Neural progenitor cell (in vitro differentiated cells): Measurements from ENCODE around the gene ACLY. TPM values are rescaled to one million over a fixed set of nuclear protein-coding genes. Genes with fewer than 3 reads are reported as not detected.
"Not testable (repeated sequence)": the region's sequence is repeated elsewhere in the genome, so short reads cannot be mapped to it uniquely, and the experiment has no call there.

Experiments
- DNase-seq: peaks from one replicate; pipeline ENCODE4 v3.0.0-alpha.2; 2016; ENCODE audit warnings: low spot score
- H2AFZ ChIP-seq: fragments of 200-600 bp; sonication (generic); replicated peaks from 2 replicates; pipeline ENCODE4 v1.6.1; 2016; ENCODE audit warnings: antibody characterized with exemption
- H3F3A ChIP-seq: fragments of 200-600 bp; sonication (generic); 2 replicates; pipeline ENCODE4 v1.6.1; 2016; ENCODE audit warnings: antibody characterized with exemption, low read depth
- H3K27ac ChIP-seq: fragments of 200-600 bp; sonication (generic); 2 replicates; pipeline ENCODE4 v1.5.1; 2016; ENCODE audit warnings: mild to moderate bottlenecking
- H3K27me3 ChIP-seq: fragments of 200-600 bp; sonication (generic); 2 replicates; pipeline ENCODE4 v1.6.1; 2016; ENCODE audit warnings: mild to moderate bottlenecking, moderate library complexity
- H3K36me3 ChIP-seq: fragments of 200-600 bp; sonication (generic); 2 replicates; pipeline ENCODE4 v1.5.1; 2016
- H3K4me1 ChIP-seq: fragments of 200-600 bp; sonication (generic); 2 replicates; pipeline ENCODE4 v1.6.1; 2016; ENCODE audit warnings: mixed run types
- H3K4me2 ChIP-seq: fragments of 200-600 bp; sonication (generic); 2 replicates; pipeline ENCODE4 v1.6.1; 2016
- H3K4me3 ChIP-seq: fragments of 200-600 bp; sonication (generic); 2 replicates; pipeline ENCODE4 v1.5.1; 2016
- H3K79me2 ChIP-seq: fragments of 200-600 bp; sonication (generic); 2 replicates; pipeline ENCODE4 v1.6.1; 2016; ENCODE audit warnings: low read depth
- H3K9ac ChIP-seq: fragments of 200-600 bp; sonication (generic); 2 replicates; pipeline ENCODE4 v1.6.1; 2016
- H3K9me3 ChIP-seq: fragments of 200-600 bp; sonication (generic); 2 replicates; pipeline ENCODE4 v1.5.1; 2016; ENCODE audit warnings: low read depth
- H4K20me1 ChIP-seq: fragments of 200-600 bp; sonication (generic); 2 replicates; pipeline ENCODE4 v1.6.1; 2016; ENCODE audit warnings: low read depth
- H3K27ac Mint-ChIP-seq: 3 replicates; pipeline ENCODE4 v1.8.0; 2021; ENCODE audit warnings: mixed read lengths
- H3K27me3 Mint-ChIP-seq: 2 replicates; pipeline ENCODE4 v1.8.0; 2022; ENCODE audit warnings: low read depth, mild to moderate bottlenecking, inconsistent platforms, moderate library complexity, mixed read lengths; ENCODE audit not compliant: insufficient read depth
- H3K36me3 Mint-ChIP-seq: 3 replicates; pipeline ENCODE4 v1.8.0; 2021; ENCODE audit warnings: mixed read lengths
- H3K4me1 Mint-ChIP-seq: 3 replicates; pipeline ENCODE4 v1.8.0; 2021; ENCODE audit warnings: mixed read lengths
- H3K4me3 Mint-ChIP-seq: 3 replicates; pipeline ENCODE4 v1.8.0; 2021; ENCODE audit warnings: mild to moderate bottlenecking, moderate library complexity, mixed read lengths
- H3K9me3 Mint-ChIP-seq: 3 replicates; pipeline ENCODE4 v1.8.0; 2020; ENCODE audit warnings: mixed read lengths
- CTCF ChIP-seq: fragments of 200-600 bp; sonication (generic); IDR thresholded peaks from 2 replicates; pipeline ENCODE4 v1.5.1; 2017; ENCODE audit warnings: antibody characterized with exemption, mild to moderate bottlenecking
- EZH2 ChIP-seq: fragments of 200-600 bp; sonication (generic); IDR thresholded peaks from 2 replicates; pipeline ENCODE4 v1.6.1; 2017; ENCODE audit warnings: antibody characterized with exemption, mild to moderate bottlenecking, moderate library complexity
- EZH2phosphoT487 ChIP-seq: fragments of 200-600 bp; sonication (generic); IDR thresholded peaks from 2 replicates; pipeline ENCODE4 v1.6.1; 2017; ENCODE audit warnings: antibody characterized with exemption
- total RNA-seq: library from RNA; depleted of rRNA; stranded (reverse); fragments of >200 nt; gene quantifications from 2 replicates; pipeline ENCODE4 v1.2.3, GENCODE V29; 2015; ENCODE audit warnings: low replicate concordance

The ACLY gene
- total RNA-seq, 1 donor from 2014 or later = 221 TPM

- no peaks in the 10 kb centered on the region for H3K36me3 Mint-ChIP-seq
- Histone ChIP-seq H2AFZ (no peak overlapping the region), H3K9me3 (no peaks in the 10 kb centered on the region), H3K9ac (no peak overlapping the region), H3F3A (peaks cover 3% of the 10 kb centered on the region), H3K4me1 (peaks cover 34% of the 10 kb centered on the region), H3K27ac (no peak overlapping the region), H3K4me2 (no peak overlapping the region), H3K4me3 (no peak overlapping the region), H3K36me3 (no peaks in the 10 kb centered on the region), H3K79me2 (peaks cover 93% of the 10 kb centered on the region), H4K20me1 (peaks cover 71% of the 10 kb centered on the region), H3K27me3 (no peaks in the 10 kb centered on the region)
- TF ChIP-seq CTCF = no peak
- TF ChIP-seq EZH2 = no peak
- TF ChIP-seq EZH2phosphoT487 = no peak
- no peak overlapping the region for H3K4me3 Mint-ChIP-seq
- H3K27ac Mint-ChIP-seq = no peak overlapping the region
- no peaks in the 10 kb centered on the region for H3K9me3 Mint-ChIP-seq
- peaks cover 19% of the 10 kb centered on the region for H3K4me1 Mint-ChIP-seq
- no peaks in the 10 kb centered on the region for H3K27me3 Mint-ChIP-seq
- DNase-seq = no peak
These were observed 58.4 kb downstream of the ACLY start for GRCh38 chr17:41860254-41860931.

- H2AFZ ChIP-seq, H3K27me3 ChIP-seq, H3K4me2 ChIP-seq, H3K36me3 ChIP-seq, H3K4me3 ChIP-seq, H3K27ac Mint-ChIP-seq, H3K27ac ChIP-seq, DNase-seq, H3K27me3 Mint-ChIP-seq, H3K4me1 ChIP-seq, H3K4me3 Mint-ChIP-seq, H3K9me3 Mint-ChIP-seq, H3F3A ChIP-seq, H3K9ac ChIP-seq, H3K9me3 ChIP-seq, H3K4me1 Mint-ChIP-seq: not testable (repeated sequence)
- Histone ChIP-seq H3K79me2 (peaks cover 70% of the 10 kb centered on the region), H4K20me1 (peaks cover 55% of the 10 kb centered on the region)
- H3K36me3 Mint-ChIP-seq = peaks cover 13% of the 10 kb centered on the region
These were observed 67.4 kb downstream of the ACLY start for GRCh38 chr17:41851382-41851781.

GRCh38 chr17:41849251-41849990 is 69.3 kb downstream of the ACLY start:
- Histone ChIP-seq H2AFZ (no peak overlapping the region), H3K4me2 (no peak overlapping the region), H3K79me2 (peaks cover 54% of the 10 kb centered on the region), H3K27me3 (no peaks in the 10 kb centered on the region), H3K9ac (no peak overlapping the region), H3F3A (no peaks in the 10 kb centered on the region), H3K4me1 (no peaks in the 10 kb centered on the region), H3K9me3 (no peaks in the 10 kb centered on the region), H3K36me3 (no peaks in the 10 kb centered on the region), H4K20me1 (peaks cover 49% of the 10 kb centered on the region), H3K27ac (no peak overlapping the region), H3K4me3 (no peak overlapping the region)
- no peaks in the 10 kb centered on the region for H3K9me3 Mint-ChIP-seq
- H3K27ac Mint-ChIP-seq = no peak overlapping the region
- no peak for TF ChIP-seq EZH2
- H3K36me3 Mint-ChIP-seq = peaks cover 7% of the 10 kb centered on the region
- no peak overlapping the region for H3K4me3 Mint-ChIP-seq
- H3K4me1 Mint-ChIP-seq = no peaks in the 10 kb centered on the region
- H3K27me3 Mint-ChIP-seq = peaks cover 2% of the 10 kb centered on the region
- DNase-seq = no peak

GRCh38 chr17:41848788-41849187 is 70.0 kb downstream of the ACLY start:
- H3K9ac ChIP-seq = no peak overlapping the region
- no peak overlapping the region for H3K4me3 ChIP-seq
- H4K20me1 ChIP-seq = peaks cover 44% of the 10 kb centered on the region
- no peak overlapping the region for H2AFZ ChIP-seq
- no peaks in the 10 kb centered on the region for H3K36me3 ChIP-seq
- peaks cover 7% of the 10 kb centered on the region for H3K36me3 Mint-ChIP-seq
- H3K27me3 Mint-ChIP-seq = peaks cover 2% of the 10 kb centered on the region
- no peak overlapping the region for H3K4me3 Mint-ChIP-seq
- H3F3A ChIP-seq = no peaks in the 10 kb centered on the region
- no peak overlapping the region for H3K4me2 ChIP-seq
- no peak overlapping the region for H3K27ac Mint-ChIP-seq
- no peaks in the 10 kb centered on the region for H3K9me3 ChIP-seq
- H3K4me1 Mint-ChIP-seq = no peaks in the 10 kb centered on the region
- no peak overlapping the region for H3K27ac ChIP-seq
- H3K4me1 ChIP-seq = no peaks in the 10 kb centered on the region
- DNase-seq = no peak
- peaks cover 48% of the 10 kb centered on the region for H3K79me2 ChIP-seq
- no peaks in the 10 kb centered on the region for H3K9me3 Mint-ChIP-seq
- H3K27me3 ChIP-seq = no peaks in the 10 kb centered on the region
- no peak for TF ChIP-seq EZH2
- TF ChIP-seq CTCF = no peak
- TF ChIP-seq EZH2phosphoT487 = no peak
